HG03558 (cell line): Measurements from ENCODE around the gene PTPRM.

Experiments used
- ATAC-seq: cut with Tn5 transposase; IDR thresholded peaks from one replicate; pipeline ENCODE4 v1.9.1; 2021; ENCODE audit warnings: moderate number of reproducible peaks; ENCODE audit not compliant: unreplicated experiment; ENCODE audit errors: extremely low read depth

PTPRM gene

GRCh38 chr18:8176554-8176953 lies 609.4 kb downstream of the PTPRM start:
- no peak for ATAC-seq

DNA sequence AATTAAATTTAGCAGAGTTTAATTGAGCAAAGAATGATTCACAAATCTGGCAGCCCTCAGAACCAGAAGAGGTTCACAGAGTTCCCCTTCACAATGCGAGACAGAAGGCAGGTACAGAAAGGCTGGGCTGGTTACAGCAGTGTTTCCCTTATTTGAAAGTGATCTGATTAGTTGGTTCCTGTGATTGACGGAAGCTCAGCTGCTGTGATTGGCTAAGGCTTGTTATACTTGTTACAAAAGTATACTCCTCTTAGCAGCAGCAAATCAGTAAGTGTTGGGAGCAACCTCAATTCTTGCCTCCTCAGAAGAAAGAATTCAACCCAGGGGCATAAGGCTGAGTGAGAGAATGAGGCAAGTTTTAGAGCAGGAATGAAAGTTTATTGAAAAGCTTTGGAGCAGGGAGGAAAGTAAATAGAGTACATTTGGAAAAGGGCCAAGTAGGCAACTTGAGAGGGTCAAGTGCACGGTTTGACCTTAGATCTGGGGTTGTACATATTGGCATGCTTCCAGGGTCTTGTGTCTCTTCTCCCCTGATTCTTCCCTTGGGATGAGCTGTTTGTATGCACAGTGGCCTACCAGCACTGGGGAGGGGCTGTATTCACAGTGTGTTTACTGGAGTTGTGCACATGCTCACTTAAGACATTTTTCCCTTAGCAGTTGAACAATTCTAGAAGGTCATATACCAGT lies 610.4 kb downstream of the PTPRM start:
- no peak for ATAC-seq

DNA sequence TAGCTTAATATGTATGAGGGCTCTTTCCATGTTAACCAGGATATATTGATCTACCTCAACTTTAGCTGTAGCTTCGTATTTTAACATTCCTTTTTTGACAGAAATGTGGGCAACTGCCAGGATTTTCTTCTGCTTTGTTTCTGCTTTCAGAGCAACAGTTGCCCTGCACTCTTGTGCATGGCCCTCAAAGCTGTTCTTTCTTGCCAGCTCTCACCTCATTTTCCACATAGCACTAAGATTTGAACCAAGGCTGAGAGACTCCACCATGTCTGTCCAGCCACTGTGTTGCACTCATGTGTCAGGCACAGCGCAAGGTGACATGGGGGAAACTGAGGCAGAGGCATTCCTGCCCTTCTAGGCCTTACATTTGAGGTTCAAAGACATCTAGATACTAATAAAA lies 619.3 kb downstream of the PTPRM start:
- ATAC-seq, result no peak

DNA sequence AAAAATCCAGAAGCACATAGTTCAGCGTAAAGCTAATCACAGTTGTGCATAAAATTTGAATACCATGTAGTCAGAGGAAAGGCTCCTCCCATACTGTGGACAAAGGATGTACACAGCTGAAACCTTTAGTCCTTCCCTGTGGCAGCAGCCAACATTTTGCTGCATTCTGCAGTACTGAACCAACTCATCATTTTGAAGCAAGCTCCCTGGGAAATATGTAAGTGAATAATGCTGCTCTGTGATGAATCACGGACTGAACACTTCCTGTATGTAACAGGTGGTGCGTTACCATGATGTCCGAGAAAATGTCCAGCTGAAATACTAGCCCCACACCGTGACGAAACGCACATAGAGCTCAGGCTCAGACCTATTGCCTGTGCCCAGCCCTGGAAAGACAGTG lies 621.1 kb downstream of the PTPRM start:
- no peak for ATAC-seq

DNA sequence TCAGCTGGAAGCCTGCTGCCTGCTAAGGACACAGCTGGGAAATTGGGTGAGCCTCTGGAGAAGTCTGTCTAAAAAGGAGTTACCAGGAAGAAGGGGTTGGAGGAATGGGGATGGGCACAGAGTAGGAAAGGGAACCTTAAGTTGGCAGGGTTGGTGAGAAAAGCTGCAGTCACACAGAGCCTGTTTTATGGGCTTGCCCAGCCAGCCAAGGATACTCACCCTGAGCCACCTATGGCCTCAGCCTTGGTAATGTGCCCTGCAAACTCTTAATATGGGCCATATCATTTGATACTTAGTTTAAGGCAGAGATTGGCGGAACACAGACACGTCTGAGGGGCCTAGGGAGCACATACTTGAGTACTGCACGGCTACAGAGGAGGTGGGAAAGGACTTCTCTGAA lies 623.9 kb downstream of the PTPRM start:
- ATAC-seq, result no peak

DNA sequence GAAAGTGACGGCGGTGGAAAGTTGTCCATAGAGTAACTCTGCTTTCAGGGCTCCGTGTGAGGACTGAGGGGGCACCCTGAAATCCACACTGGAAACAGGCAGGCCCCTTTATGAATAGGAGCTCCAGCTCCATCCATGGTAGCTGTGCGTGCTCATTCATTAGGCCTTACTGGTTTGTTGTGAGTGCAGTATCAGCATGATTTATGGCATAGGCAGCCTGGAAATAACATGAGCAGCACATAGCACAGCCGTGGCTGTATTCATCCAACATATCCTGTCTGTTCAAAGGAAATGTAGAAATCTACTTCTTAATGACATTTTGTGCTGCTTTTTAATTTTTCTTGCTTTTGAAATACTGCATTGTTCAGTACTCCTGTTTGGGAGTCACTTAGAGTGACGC lies 627.3 kb downstream of the PTPRM start:
- no peak for ATAC-seq

DNA sequence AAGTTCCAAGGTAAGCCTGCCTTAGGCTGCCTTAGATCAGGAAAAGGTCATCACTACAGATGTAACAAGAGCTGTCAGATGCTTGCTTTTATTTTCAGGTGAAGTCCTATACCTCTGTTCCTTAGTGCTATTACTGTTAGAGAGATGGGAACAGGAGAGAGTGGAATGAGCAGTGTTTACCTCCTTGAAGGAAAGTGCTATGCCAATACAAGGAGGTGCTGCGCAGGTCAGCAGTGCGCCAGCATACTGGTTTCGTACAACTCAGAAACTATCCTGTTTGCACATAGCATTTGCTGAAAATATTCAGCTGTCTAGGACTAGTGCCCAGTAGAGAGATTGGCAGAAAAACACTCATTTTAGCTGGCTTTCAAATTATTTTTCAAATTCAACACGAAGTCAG lies 629.1 kb downstream of the PTPRM start:
- no peak for ATAC-seq

DNA sequence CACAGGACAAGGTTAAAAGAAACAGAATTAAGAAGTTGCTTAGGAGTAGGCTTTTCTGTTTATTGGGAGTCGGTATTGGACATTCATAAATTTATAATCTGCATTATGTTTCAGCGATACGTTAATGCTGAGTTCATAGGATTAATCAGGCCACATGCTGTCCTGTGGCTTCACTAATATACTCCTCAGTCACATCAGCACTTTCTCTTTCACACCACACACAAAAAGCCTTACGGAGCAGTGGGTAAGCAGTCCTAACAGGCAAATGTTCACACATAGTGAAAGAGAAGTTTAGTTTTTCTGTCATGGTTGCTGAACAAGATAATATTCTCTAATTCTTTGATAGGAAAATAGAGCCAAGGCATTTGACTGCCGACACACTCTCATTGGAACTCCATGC lies 630.4 kb downstream of the PTPRM start:
- ATAC-seq, result no peak

GRCh38 chr18:8207996-8208395 lies 640.9 kb downstream of the PTPRM start:
- no peak for ATAC-seq

DNA sequence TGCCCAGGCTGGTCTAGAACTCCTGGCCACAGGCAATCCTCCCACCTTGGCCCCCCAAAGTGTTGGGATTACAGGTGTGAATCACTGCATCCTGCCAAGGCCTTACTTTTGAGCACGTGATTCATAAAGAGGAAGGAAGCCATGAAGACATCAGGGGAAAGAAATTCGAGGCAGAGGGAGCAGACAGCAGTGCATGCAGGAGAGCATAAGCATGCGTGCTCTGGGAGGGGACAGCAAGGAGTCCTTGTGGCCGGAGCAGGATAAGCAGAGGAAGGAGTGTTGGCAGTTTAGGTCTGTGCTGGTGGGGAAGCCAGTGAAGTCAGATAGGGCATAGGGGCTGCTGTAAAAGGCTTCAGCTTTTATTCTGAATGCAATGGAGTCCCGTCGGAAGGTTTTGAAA lies 641.6 kb downstream of the PTPRM start:
- no peak for ATAC-seq

DNA sequence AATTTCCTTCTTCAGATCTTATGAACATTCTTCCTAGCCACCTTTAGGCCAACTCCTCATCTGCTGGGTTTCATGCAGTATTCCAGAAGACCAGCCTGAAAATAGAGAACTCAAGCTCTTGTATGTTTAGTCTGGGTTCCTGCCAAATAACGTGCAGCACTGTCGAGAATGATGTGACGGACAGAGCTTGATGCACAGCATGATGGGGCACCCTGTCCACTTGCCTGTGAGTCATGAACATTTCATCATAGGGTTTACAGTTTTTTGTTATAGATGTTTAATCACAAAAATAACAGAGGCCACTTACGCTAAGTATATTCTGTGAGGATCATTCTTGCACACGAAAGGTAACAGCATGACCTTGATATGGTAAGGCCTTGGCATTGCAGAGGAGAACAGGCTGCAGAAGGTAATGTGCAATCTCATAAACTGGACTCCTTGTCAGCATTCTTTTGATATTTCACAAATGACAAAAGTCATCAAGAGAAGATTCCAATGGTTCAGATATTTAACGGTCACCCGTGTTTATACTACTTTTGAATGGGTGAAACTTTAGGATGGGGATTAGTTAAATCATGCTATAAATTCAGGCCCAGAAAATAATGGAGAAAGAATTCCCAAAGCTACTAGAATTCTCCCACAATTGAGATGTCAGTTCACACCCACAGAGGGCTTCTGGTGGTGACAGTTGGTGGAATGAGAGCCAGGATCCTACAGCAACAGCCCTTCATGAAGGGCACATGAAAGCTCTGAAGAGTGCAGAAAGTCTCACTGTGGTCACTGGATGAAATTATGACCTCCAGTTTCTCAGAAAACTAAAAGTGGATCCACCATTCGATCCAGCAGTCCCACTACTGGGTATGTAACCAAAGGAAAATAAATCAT lies 646.0 kb downstream of the PTPRM start:
- no peak for ATAC-seq

- ATAC-seq, result no peak
Observed at GRCh38 chr18:8215741-8216140, 648.6 kb downstream of the PTPRM start.

GRCh38 chr18:8217051-8217564 lies 650.0 kb downstream of the PTPRM start:
- ATAC-seq, result no peak

GRCh38 chr18:8218197-8218596 lies 651.1 kb downstream of the PTPRM start:
- no peak for ATAC-seq

DNA sequence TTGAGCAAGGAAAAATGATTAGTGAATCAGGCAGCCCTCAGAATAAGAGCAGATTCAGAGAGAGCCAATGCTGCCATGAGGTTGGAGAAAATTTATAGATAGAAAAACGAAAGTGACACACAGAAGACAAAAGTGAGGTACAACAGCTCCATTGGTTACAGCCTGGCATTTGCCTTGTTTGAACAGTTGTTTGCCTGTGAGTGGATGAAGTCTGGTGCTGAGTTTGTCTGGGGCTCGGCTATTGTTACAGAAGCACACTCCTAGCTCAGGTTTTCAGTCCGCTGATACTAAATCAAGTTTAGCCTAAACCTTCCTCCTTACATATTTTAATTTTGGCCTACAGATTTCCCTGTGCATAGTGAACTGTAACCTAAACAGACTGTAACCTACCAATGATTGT lies 654.3 kb downstream of the PTPRM start:
- ATAC-seq, result no peak

DNA sequence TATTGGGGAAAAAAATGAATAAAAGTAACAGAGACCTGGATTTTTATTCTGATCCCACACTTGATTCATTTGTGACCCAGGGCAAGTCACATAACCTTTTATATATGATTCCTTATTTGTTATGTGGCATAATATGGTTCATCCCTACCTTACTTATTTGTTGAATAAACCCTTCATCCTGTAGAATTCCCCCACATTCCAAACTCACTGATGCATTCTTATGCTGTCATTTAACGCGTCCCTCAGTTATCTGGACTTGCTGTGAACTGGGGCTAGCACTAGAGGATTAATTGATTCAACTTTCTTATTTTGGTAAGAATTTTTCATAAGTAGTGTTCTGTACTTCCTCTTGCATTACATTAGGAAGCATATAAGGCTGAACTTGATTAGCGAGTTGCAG lies 657.5 kb downstream of the PTPRM start:
- ATAC-seq, result no peak

DNA sequence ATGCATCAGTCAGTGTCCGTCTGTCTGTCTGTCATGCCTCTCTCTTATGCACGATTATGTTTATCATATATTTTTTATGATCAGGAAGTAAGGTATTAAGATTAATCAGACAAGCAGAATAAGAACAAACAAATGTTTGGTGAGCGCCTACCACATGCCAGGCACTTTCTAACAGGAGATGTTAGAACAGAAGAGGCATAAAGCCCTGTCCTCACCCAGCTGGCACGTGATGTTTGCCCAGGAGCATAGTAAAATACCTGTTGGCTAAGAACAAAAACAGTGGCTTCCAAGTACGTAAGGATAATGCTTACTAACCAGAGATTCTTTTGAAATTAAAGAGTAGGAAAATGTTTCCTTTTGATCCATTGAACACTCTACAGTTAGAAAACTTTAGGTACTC lies 661.9 kb downstream of the PTPRM start:
- ATAC-seq, result no peak

- no peak for ATAC-seq
Observed at GRCh38 chr18:8229787-8230186, 662.7 kb downstream of the PTPRM start.

DNA sequence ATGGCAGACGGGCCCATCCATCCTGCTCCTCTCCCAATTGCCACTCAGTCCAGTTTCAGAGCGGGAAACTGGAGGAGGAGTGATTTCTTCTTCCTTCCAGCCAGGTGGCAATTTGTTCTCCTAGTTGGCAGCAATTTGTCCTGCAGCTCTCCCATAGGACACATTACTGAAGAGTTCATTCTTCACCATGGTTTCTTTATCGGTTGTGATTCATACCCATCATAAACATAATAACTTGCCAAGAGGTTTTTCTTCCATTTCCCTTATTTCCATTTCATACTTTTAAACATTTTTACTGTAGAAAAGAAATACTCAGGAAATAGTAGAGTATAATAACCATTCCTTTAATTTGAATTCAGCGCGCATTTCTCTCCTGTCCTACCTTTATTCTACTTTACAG lies 664.2 kb downstream of the PTPRM start:
- ATAC-seq, result no peak

DNA sequence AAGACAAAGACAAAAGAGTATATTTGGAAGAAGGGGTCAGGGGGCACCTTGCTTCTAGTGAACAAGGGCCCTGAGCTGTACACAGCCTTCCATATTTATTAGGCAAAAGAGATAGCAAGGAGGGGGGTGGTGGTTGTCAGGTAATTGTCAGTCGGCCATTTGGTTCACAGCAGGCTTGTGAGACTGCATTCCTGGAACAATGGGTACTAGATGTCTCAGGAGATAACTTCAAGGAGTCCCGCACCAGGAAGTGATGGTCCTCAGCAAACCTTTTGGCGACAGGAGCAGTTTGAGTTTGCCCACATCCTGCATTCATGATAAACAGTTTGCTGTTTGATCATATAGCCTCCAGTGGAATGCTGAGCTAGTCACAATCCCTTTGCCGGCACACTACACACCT lies 665.7 kb downstream of the PTPRM start:
- ATAC-seq, result no peak

- no peak for ATAC-seq
Observed at GRCh38 chr18:8235894-8236293, 668.8 kb downstream of the PTPRM start.

- no peak for ATAC-seq
Observed at GRCh38 chr18:8238507-8238906, 671.4 kb downstream of the PTPRM start.
